Measurements from ENCODE around the gene HSP90B1.

The HSP90B1 gene

DNA sequence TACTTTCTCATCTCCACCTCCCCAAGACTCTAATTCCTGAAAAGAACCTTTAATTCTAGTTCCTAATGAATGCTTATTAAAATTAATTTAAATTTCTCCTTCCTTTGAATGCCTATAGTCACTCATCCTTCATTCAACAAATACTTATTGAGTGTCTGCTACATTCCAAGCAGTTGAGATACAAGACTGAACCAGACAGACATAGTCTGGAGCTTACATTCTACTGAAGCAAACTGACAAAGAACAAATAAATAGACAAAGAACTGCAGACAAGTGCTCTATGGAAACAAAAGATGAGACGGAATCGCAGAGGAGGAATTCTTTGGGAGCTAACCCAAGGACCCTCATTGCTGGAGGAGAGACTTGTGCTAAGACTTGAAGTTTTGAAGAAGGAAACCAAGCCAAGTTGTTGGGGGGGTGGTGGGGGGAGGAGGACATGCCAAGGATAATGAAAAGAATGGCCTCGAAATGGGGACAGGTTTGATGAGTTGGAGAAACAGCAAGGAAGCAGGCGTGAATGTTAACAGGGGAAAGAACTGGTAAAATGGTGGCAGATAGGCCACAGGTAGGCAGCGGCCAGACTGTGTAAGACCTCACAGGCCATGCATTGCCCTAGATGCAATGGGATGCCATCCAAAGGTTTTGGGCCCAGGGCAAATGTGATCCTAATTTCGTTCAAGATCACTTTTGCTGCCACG, 25.8 kb downstream of the HSP90B1 start:
- H3K27me3 Mint-ChIP-seq: no peaks in the 10 kb centered on the region
- peak overlapping the region; percentile 99 for H3K4me3 Mint-ChIP-seq
- peaks cover 18% of the 10 kb centered on the region for H3K36me3 Mint-ChIP-seq
- H3K27ac Mint-ChIP-seq: peak overlapping the region; percentile 97
- peaks cover 29% of the 10 kb centered on the region for H3K4me1 Mint-ChIP-seq
- ATAC-seq: no peak
- H3K9me3 Mint-ChIP-seq: no peaks in the 10 kb centered on the region

DNA sequence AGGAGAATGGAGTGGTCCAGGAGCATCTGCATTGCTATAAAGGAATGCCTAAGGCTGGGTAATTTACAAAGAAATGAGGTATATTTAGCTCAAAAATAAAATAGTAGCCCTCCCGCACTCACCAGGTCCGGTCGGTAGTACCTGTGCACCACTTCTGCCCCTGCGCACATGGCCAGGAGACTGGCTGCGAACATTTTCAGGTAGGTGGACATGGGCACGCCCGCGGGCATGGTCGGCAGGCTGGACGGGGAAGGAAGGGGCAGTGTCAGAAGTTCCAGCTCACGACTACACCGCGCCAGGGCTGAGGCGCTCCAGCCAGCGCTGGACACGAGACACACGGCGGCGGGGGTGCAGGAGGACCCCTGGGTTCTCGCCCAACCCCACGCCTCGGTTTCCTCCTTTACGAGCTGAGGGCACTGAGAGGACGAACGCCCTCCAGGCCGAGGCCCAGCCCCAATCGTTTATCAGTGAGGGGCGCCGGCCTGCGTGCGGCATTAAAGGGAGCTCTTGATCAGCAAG, 26.4 kb downstream of the HSP90B1 start:
- Mint-ChIP-seq H3K27me3 (no peaks in the 10 kb centered on the region), H3K4me3 (peak overlapping the region; percentile 99), H3K9me3 (no peaks in the 10 kb centered on the region), H3K4me1 (peaks cover 29% of the 10 kb centered on the region), H3K27ac (peak overlapping the region; percentile 97), H3K36me3 (peaks cover 18% of the 10 kb centered on the region)
- ATAC-seq: no peak

DNA sequence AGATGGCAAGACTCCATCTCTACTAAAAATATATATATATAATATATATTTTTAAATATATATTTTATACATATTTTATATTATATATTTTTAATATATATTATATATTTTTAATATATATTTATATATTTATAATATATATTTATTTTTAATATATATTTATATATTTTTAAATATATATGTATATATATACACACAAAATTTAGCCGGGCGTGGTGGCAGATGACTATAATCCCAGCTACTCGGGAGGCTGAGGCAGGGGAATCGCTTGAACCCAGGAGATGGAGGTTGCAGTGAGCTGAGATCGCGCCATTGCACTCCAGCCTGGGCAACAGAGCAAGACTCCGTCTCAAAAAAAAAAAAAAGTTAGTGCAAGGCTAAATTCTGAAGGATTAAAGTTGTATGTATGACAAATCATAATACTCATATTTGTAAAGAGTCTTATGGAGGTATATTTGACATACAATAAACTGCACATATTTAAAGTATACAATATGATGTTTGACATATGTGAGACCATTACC, 27.7 kb downstream of the HSP90B1 start:
- no peaks in the 10 kb centered on the region for H3K9me3 Mint-ChIP-seq
- H3K4me3 Mint-ChIP-seq: peak overlapping the region; percentile 99
- H3K27me3 Mint-ChIP-seq: no peaks in the 10 kb centered on the region
- no peak for ATAC-seq
- peaks cover 13% of the 10 kb centered on the region for H3K36me3 Mint-ChIP-seq
- peak overlapping the region; percentile 97 for H3K27ac Mint-ChIP-seq
- H3K4me1 Mint-ChIP-seq: peaks cover 29% of the 10 kb centered on the region

DNA sequence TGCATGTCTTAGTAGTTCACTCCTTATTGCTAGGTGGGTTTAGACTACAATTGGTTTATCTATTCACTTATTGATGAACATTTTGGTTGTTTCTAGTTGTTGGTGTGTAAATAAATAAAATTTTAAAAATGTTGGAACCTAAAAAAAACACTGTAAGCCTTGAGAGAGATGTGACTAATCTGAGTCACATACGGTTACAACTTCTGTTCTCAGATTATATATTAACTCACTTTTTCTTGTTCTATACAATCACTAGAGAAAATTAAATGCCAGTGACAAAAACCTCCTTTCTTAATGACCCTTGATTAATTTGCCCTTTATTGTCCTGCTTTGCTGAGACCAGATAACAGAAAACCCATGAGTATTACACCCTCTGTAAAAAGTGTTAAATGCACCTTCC, 28.4 kb downstream of the HSP90B1 start:
- no peak overlapping the region for H3K27ac Mint-ChIP-seq

DNA sequence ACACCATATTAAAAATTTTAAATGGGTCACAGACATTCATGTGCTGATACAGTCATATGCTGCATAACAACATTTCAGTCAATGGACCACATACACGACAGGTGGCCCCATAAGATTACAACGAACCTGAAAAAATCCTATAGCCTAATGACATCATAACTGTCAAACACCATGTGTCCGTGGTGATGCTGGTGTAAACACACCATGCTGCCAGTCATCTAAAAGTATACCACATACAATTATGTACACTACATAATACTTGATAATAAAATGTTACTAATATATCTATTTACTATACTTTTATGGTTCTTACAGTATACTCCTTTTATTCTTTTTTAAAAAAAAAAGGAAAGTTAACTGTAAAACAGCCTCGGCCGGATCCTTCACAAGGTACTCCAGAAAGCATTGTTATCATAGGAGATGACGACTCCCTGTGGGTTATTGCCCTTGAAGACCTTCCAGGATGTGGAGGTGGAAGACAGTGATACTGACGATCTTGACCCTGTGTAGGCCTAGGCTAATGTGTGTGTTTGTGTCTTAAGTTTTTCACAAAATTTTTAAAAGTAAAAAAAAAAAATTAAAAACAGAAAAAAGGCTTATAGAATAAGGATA, 30.5 kb downstream of the HSP90B1 start:
- peaks cover 25% of the 10 kb centered on the region for H3K4me1 Mint-ChIP-seq
- ATAC-seq: no peak
- H3K9me3 Mint-ChIP-seq: no peaks in the 10 kb centered on the region
- no peak overlapping the region for H3K27ac Mint-ChIP-seq
- no peaks in the 10 kb centered on the region for H3K36me3 Mint-ChIP-seq
- no peak overlapping the region for H3K4me3 Mint-ChIP-seq
- no peaks in the 10 kb centered on the region for H3K27me3 Mint-ChIP-seq

More for the DNA sequence above, 28.4 kb downstream of the HSP90B1 start:
- H3K27me3 Mint-ChIP-seq: no peaks in the 10 kb centered on the region
- H3K4me3 Mint-ChIP-seq: no peak overlapping the region
- no peak for ATAC-seq
- no peaks in the 10 kb centered on the region for H3K9me3 Mint-ChIP-seq
- H3K4me1 Mint-ChIP-seq: peaks cover 29% of the 10 kb centered on the region
- H3K36me3 Mint-ChIP-seq: peaks cover 11% of the 10 kb centered on the region

DNA sequence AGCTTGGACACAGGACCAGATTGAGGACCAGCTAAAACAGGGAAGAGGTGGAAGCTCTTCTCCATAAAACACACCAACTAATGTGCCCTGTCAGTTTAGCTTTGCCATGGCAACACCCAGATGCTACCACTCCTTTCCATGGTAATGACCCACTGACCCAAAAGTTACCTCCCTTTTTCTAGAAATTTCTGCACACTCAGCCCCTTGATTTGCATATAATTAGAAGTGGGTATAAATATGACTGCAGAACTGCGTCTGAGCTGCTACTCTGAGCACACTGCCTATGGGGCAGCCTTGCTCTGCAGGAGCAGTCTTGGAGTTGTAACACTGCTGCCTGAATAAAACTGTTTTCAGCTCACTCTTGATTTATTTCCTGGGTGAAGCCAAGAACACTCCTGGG, 32.3 kb downstream of the HSP90B1 start:
- Mint-ChIP-seq H3K36me3 (no peaks in the 10 kb centered on the region), H3K4me3 (no peak overlapping the region), H3K9me3 (no peaks in the 10 kb centered on the region), H3K4me1 (peaks cover 23% of the 10 kb centered on the region), H3K27me3 (no peaks in the 10 kb centered on the region), H3K27ac (no peak overlapping the region)
- no peak for ATAC-seq

DNA sequence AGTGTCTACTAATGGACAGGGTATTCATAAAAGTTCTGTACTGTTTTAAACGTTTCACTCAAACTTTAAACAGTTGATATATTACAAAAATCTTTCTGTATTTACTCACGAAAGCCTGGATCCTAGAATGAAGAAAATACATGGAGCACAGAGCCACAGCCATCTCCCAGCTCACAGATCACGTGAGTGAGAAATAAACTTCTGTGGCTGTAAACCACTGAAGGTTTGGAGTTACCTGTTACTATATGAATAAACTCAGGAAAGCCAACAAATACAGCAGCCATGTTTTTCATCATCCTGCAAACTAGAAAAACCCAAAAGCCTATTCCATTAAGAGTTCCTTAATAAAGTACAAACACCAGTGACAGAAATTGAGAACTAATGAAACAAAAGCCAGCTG, 34.6 kb downstream of the HSP90B1 start:
- Mint-ChIP-seq H3K27ac (peak overlapping the region; percentile 97), H3K4me3 (peak overlapping the region; percentile 97), H3K9me3 (no peaks in the 10 kb centered on the region), H3K27me3 (no peaks in the 10 kb centered on the region), H3K4me1 (peaks cover 39% of the 10 kb centered on the region), H3K36me3 (peaks cover 14% of the 10 kb centered on the region)
- ATAC-seq: no peak

DNA sequence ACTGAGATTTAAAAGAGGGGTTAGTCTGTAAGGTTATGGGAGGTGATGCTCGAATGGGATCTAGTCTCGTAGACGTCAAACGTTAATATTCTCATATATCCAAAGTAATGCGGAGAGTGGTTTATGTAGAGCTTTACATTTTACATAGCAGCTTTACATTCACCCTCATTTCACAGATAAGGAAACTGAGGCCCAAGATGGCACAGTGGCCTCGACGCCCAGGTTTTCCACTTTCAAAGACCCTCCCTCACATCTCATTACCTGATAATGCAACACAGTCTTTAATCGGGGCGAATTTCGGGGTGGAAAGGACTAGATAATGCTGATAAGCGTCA, 35.0 kb downstream of the HSP90B1 start:
- Mint-ChIP-seq H3K4me3 (peak overlapping the region; percentile 97), H3K9me3 (no peaks in the 10 kb centered on the region), H3K4me1 (peaks cover 40% of the 10 kb centered on the region), H3K27ac (peak overlapping the region; percentile 97), H3K27me3 (no peaks in the 10 kb centered on the region), H3K36me3 (peaks cover 14% of the 10 kb centered on the region)
- ATAC-seq: no peak

DNA sequence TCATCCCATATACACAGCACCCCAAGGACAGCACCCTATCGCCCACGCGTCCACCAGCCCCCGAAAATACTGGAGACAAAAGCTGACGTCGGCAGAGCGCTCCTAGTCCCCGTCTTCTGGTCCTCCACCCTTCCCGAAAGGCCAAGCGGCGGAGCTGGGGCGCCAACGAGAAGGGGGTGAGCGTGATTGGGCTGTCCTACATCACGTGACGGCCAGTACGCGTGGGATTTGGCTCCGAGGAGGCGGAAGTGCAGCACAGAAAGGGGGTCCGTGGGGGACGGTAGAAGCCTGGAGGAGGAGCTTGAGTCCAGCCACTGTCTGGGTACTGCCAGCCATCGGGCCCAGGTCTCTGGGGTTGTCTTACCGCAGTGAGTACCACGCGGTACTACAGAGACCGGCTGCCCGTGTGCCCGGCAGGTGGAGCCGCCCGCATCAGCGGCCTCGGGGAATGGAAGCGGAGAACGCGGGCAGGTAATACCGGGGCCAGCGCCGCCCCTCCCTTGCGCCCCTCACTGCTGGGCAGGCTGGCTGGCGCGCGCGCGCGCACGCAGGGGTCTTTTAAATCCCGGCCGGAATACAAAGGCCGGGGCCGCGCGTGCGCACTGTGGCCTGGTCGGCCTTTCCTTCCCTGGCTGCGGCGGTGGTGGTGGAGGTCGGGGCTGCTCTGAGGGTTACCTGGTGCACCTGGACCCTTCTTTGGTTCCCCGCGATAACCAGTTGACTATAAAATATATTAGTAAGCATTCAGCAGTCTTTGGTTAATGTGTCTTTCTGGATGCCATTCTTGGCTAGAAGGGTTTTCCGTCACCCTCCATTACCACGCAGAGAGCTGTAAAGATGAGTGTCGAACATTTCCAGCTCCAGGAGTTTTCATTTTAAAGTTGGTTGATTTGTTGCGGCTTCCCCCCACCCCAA, 35.6 kb downstream of the HSP90B1 start, which contains the start of gene TDG:
TDG (plus strand) TSS at position 283 of the 915 bp plus-strand sequence; CDS start at position 449, 166 bp downstream.
- Mint-ChIP-seq H3K27ac (peak within 1 kb of the TSS; percentile 97), H3K9me3 (no peaks in the 10 kb centered on the region), H3K4me1 (peaks cover 40% of the 10 kb centered on the region), H3K4me3 (peak within 1 kb of the TSS; percentile 97), H3K27me3 (no peaks in the 10 kb centered on the region), H3K36me3 (peaks cover 14% of the 10 kb centered on the region)
- ATAC-seq: peak; percentile 99

DNA sequence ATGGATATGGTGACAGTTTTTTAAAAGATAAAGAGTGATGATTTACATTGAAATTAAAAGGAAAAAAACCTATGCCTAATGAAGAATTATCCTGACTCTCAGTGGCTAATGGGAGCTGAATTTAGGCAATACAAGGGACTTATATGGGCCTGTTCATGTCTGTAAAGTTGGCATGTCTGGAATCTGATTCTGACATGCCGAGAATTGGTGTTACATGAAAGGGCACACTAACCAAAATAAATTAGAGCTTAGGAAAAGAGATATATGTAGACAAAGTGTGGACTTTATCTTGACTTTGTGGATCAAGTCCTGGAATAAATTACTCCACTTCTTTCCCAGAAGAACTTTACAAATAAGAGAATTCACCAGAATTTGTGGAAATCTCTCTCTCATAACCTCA, 36.5 kb downstream of the HSP90B1 start:
- H3K36me3 Mint-ChIP-seq: peaks cover 14% of the 10 kb centered on the region
- peaks cover 46% of the 10 kb centered on the region for H3K4me1 Mint-ChIP-seq
- no peaks in the 10 kb centered on the region for H3K9me3 Mint-ChIP-seq
- no peak for ATAC-seq
- no peaks in the 10 kb centered on the region for H3K27me3 Mint-ChIP-seq
- peak overlapping the region; percentile 97 for H3K4me3 Mint-ChIP-seq
- H3K27ac Mint-ChIP-seq: peak overlapping the region; percentile 97

DNA sequence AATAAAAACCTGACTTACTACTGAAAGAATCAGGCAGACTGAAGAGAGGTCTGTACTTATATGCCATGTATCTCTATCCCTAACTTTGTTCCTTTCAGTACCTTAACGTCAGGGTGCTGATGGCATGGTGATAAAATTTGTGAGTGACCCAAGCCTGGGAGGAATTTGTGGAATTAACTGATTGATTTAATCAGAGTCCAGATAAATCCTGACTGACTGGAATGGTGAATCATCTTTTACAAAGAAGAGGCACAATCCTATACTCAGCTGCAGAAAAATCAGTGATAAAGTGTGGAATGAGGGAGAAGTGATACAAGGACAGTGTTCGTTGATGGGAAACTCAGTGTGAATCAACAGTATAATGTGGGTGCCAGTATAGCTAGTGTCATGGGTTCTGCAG, 39.2 kb downstream of the HSP90B1 start:
- ATAC-seq: no peak
- no peak overlapping the region for H3K4me3 Mint-ChIP-seq

DNA sequence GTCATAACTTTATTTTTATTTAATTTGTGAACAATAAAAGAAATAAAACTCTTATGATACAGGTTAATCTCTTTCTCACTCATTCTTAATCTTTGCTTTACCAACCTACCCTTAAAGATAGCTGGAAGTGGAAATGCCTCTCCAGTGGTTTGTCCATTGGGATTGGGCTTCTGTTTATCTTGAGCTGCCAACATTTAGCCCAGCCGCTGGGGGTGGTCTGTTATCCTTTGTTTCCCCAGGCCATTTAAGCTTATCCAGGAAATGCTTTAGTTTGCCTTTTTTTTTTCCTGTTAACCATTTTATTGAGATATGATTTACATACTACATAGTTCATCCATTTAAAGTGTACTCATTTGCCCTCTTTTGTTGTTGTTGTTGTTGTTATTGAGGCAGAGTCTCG, 43.7 kb downstream of the HSP90B1 start:
- no peak overlapping the region for H3K4me3 Mint-ChIP-seq
- ATAC-seq: no peak
- peaks cover 45% of the 10 kb centered on the region for H3K4me1 Mint-ChIP-seq
- H3K9me3 Mint-ChIP-seq: no peaks in the 10 kb centered on the region
- H3K27me3 Mint-ChIP-seq: no peaks in the 10 kb centered on the region
- no peak overlapping the region for H3K27ac Mint-ChIP-seq
- peaks cover 32% of the 10 kb centered on the region for H3K36me3 Mint-ChIP-seq

More for the DNA sequence above, 39.2 kb downstream of the HSP90B1 start:
- Mint-ChIP-seq H3K27me3 (no peaks in the 10 kb centered on the region), H3K36me3 (peaks cover 20% of the 10 kb centered on the region), H3K27ac (no peak overlapping the region), H3K4me1 (peaks cover 54% of the 10 kb centered on the region), H3K9me3 (no peaks in the 10 kb centered on the region)

DNA sequence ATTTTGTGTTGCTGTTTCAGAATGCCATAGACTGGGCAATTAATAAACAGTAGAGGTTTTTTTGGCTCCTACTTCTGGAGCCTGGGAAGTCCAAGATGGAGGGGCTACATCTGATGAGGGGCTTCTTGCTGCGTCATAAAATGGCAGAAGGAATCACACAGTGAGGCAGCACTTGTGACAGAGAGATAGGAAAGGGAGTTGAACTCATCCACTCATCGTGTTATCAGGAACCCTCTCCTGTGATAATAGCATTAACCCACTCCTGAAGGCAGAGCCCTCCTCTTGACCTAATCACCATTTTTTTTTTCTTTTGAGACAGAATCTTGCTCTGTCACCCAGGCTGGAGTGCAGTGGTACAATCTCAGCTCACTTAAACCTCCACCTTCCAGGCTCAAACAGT, 45.2 kb downstream of the HSP90B1 start:
- H3K4me1 Mint-ChIP-seq: peaks cover 38% of the 10 kb centered on the region
- peaks cover 38% of the 10 kb centered on the region for H3K36me3 Mint-ChIP-seq
- ATAC-seq: no peak
- H3K4me3 Mint-ChIP-seq: no peak overlapping the region
- H3K27me3 Mint-ChIP-seq: no peaks in the 10 kb centered on the region
- H3K9me3 Mint-ChIP-seq: no peaks in the 10 kb centered on the region
- H3K27ac Mint-ChIP-seq: no peak overlapping the region

DNA sequence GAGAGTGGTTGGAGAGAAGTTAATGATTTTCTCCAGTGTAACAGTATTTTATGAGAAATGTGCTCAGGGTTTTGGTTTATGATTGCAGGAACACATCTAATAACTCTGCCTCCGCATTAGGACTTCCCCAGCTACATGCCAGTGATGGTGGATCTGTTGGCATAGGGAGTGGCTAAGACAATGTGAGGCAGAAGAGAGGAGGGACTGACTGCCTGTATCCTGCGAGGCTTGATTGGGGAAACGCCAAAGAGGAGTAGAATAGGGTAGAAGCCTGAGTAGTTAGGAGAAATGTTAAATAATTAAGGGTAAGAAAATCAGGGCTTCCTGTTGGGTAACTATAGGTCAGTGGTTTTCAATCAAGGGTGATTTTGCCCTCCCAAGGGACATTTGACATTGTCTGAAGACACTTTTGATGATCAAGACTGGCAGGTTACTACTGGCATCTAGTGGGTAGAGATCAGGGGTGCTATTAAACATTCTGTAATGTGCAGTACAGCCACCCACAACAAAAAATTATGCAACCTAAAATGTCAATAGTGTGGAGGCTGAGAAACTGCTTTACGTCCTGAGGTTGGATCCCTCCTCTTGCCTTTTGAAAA, 48.3 kb downstream of the HSP90B1 start:
- Mint-ChIP-seq H3K4me3 (no peak overlapping the region), H3K27me3 (no peaks in the 10 kb centered on the region), H3K27ac (no peak overlapping the region), H3K36me3 (peaks cover 44% of the 10 kb centered on the region), H3K4me1 (peaks cover 26% of the 10 kb centered on the region), H3K9me3 (no peaks in the 10 kb centered on the region)
- ATAC-seq: peak; percentile 82

DNA sequence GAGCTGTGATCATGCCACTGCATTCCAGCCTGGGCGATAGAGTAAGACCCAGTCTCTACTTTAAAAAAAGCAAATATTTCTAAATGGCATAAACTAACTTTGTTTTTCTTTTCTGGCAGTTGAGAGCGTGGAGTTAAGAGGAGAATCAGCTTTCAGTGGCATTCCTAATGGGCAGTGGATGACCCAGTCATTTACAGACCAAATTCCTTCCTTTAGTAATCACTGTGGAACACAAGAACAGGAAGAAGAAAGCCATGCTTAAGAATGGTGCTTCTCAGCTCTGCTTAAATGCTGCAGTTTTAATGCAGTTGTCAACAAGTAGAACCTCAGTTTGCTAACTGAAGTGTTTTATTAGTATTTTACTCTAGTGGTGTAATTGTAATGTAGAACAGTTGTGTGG, 56.6 kb downstream of the HSP90B1 start:
- Mint-ChIP-seq H3K36me3 (peaks cover 20% of the 10 kb centered on the region), H3K27ac (no peak overlapping the region), H3K9me3 (no peaks in the 10 kb centered on the region), H3K4me1 (no peaks in the 10 kb centered on the region), H3K27me3 (no peaks in the 10 kb centered on the region), H3K4me3 (no peak overlapping the region)
- no peak for ATAC-seq
